Stomach (tissue), 4 donors: Measurements from ENCODE around the gene PSMD14.

Source experiments
- POLR2A ChIP-seq, 4 donors: fragments of 450-650 bp; IDR thresholded peaks; one replicate each; pipeline ENCODE4 v1.6.1; 2016; ENCODE audit warnings: antibody characterized with exemption in 4 of 4, control low read depth in 2 of 4, mild to moderate bottlenecking in 1 of 4, moderate library complexity in 1 of 4
- POLR2AphosphoS5 ChIP-seq, 3 donors: sonication (generic); formaldehyde crosslinking; IDR thresholded peaks; one replicate each; pipeline ENCODE4 v1.6.1; 2016; ENCODE audit warnings: antibody characterized with exemption in 3 of 3

GRCh38 chr2:161391737-161392506 is 83.7 kb downstream of the PSMD14 start:
- no peak for TF ChIP-seq POLR2A (IDR thresholded peaks at IDR 0.05)
- TF ChIP-seq POLR2AphosphoS5 (IDR thresholded peaks at IDR 0.05): no peak
